Activated CD4-positive, CD25-positive, alpha-beta regulatory T cell treated with anti-CD3 and anti-CD28 coated beads, Interleukin-2, amount 50 U/mL, for 16 hours (primary cell): ENCODE data around the gene PARD6B.
"Not testable (repeated sequence)": the region's sequence is repeated elsewhere in the genome, so short reads cannot be mapped to it uniquely, and the experiment has no call there.

Source experiments
- DNase-seq: peaks from one replicate; pipeline ENCODE4 v3.0.0-alpha.2; 2020; ENCODE audit warnings: low read depth, low spot score

PARD6B gene

DNA sequence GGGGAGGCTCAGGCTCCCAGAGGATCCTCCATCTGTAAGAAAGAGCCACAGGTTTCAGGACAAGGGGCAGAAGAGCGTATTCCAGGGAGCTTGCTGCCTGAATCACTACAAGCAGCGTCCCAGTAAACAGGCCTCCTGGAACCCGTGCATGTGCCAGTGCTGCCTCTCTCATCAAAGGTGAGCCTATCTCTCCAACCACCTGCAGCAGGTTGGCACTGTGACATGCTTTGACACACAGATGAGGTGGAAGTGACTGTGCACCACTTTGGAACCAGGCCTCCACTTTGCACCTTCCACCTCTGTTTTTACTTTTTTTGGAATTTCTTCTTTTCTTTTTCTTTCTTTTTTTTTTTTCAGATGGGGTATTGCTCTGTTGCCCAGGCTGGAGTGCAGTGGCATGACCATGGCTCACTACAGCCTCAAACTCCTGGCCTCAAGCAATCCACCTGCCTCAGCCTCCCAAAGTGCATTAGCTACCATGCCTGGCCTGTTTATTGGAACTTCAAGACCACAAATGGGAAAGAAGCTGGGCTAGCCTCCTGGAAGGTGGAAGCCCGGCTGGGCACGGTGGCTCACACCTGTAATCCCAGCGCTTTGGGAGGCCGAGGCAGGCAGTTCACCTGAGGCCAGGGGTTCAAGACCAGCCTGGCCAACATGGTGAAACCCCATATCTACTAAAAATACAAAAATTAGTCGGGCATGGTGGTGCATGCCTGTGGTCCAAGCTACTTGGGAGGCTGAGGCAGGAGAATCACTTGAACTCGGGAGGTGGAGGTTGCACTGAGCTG lies 27.5 kb upstream of the PARD6B start:
- DNase-seq: not testable (repeated sequence)

DNA sequence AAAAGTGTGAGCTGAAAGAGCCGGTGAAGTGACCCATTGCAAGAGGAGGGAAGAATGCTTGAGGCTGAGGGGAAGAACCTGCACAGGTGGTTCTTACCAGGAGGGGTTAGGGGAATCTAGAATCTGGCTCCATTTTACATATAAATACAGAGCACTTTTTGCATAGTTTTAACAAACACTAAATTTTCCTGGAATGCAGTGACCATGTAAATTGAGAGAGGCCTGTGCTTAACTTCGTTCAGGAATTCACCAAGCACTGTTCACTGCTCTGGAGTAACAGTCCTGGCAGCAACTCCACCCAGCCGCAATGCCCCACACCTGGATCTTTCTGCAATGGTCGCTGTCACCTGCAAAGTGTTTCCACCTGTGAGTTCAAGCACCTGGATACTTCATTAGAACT lies 26.9 kb upstream of the PARD6B start:
- DNase-seq: no peak

DNA sequence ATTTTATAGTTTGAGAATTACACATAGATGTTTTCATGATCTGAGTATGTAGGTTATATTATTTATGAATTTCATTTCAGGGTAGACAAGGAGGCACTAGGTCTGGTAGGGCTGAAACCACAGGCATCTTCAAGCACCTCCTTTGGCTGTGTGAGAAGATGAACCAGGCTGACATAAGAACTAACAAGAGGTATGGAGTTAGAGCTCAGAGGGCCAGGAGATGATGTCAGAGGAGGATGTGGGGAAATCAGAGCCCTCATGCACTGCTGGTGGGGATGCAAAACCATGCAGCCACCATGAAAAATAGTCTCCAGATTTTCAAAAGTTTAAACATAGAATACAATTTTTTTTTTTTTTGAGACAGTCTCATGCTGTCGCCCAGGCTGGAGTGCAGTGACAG lies 26.4 kb upstream of the PARD6B start:
- no peak for DNase-seq

GRCh38 chr20:50708845-50709635 lies 22.3 kb upstream of the PARD6B start:
- DNase-seq: no peak

DNA sequence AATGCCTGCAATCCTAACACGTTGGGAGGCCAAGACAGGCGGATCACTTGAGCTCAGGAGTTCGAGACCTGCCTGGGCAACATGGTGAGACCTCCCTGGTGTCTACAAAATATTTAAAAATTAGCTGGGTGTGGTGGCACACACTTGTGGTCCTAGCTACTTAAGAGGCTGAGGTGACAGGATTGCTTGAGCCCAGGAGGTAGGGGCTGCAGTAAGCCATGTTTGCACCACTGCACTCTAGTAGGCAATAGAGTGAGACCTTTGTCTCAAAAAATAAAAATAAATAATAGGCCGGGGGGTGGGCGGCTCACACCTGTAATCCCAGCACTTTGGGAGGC lies 21.8 kb upstream of the PARD6B start:
- DNase-seq: no peak

DNA sequence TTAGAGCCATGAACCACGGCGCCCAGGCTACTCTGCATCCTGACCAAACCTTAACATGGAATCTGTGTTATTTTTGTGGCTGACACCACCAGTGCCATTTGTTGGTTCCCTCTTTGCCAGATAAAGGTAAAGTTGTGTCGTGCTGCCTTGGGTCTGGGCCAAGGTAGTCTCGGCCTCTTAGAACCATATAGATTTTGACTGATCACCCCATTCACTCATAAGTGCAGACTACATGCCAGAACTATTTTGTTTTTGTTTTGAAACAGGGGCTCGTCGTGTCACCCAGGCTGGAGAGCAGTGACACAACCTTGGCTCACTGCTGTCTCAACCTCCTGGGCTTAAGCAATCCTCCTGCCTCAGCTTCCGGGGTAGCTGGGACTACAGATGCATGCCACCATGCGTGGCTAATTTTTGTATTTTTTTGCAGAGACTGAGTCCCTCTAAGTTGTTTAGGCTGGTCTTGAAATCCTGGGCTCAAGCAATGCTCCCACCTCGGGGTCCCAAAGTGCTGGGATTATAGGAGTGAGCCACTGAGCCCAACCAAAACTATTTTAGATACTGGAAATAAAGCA lies 20.8 kb upstream of the PARD6B start:
- no peak for DNase-seq

DNA sequence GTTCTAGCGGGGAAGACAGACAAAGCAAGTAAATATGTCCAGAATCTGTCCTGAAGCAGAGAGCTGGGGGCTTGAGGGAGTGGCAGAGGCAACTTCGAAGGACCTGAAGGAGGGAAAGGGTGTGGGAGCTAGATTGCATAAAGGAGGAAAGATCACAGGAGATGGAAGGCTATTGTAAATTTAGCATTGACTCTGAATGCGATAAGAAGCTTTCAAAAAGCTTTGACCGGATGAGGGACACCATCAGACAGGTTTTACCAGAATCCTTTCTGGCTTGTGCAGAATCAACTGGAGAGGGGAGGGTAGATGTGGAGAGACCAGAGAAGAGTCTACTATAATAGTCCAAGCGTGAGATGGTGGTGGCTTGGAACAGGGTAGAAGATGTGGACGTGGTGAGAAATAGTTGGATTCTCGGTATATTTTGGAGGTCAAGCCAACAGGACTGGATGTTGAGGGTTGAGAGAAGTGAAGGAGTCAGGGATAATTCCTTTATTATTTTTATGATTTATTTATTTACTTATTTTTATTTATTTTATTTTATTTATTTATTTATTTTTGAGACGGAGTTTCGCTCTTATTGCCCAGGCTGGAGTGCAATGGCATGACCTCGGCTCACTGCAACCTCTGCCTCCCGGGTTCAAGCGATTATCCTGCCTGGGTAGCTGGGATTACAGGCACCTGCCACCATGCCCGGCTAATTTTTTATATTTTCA lies 20.1 kb upstream of the PARD6B start:
- no peak for DNase-seq

DNA sequence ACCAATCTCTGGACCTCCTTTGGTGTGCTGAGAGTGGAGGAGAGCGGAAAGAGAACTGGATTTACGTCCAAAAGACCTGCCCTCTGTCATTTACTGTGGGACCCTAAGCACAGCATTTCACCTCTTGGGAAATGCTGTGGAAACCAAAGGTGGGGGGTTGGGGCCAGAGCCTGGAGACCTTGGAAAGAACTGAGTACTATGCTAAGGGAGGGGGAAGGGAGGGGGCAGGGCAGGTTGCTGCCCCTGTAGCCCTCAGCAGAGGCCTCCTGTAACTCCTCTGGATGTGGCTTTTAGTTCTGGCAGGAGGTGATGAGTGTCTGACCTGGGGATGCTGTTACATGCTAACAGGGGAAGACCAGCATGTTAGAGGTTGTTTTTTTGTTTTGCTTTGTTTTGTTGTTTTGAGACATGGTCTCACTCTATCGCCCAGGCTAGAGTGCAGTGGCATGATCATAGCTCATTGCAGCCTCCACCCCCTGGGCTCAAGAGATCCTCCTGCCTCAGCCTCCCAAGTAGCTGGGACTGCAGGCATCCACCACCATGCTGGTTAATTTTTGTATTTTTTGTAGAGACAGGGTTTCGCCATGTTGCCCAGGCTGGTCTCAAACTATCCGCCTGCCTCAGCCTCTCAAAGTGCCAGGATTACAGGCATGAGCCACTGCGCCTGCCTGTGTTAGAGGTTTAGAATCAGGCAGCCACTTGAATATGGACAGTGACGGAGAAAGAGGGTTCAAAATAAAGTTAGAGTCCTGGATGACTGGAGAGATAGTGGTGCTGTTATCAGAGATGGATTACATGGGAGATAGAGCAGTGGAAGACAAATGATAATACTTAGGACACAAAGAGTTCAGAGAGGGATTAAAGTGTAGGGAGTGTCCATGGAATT lies 18.4 kb upstream of the PARD6B start:
- no peak for DNase-seq

GRCh38 chr20:50713657-50714101 lies 17.7 kb upstream of the PARD6B start:
- no peak for DNase-seq

DNA sequence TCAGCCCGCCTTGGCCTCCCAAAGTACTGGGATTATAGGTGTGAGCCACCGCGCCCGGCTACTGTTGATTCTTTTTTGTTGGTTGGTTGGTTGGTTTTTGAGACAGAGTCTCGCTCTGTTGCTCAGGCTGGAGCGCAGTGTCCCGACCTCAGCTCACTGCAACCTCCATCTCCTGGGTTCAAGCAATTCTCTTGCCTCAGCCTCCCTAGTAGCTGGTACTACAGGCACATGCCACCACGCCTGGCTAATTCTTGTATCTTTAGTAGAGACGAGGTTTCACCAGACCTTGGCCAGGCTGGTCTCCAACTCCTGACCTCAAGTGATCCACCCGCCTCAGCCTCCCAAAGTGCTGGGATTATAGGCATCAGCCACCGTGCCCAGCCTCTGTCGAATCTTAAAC lies 17.0 kb upstream of the PARD6B start:
- DNase-seq: not testable (repeated sequence)

GRCh38 chr20:50715694-50716093 lies 15.7 kb upstream of the PARD6B start:
- no peak for DNase-seq

- no peak for DNase-seq
Measured at GRCh38 chr20:50716518-50716917, 14.9 kb upstream of the PARD6B start.

GRCh38 chr20:50717312-50717711 lies 14.1 kb upstream of the PARD6B start:
- no peak for DNase-seq

GRCh38 chr20:50717974-50718761 lies 13.2 kb upstream of the PARD6B start:
- DNase-seq: no peak

DNA sequence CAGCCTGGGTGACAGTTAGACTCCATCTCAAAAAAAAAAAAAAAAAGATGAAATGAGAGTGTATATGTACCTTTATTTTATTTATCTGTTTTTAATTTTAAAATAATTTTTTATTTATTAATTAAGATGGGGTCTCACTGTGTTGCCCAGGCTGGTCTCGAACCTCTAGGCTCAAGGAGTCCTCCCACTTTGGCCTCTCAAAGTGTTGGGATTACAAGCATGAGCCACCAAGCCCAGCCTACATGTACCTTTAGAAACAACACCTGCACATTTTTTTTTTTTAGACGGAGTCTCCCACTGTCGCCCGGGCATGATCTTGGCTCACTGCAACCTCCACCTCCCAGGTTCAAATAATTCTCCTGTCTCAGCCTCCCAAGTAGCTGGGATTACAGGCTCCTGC lies 12.1 kb upstream of the PARD6B start:
- DNase-seq: no peak

- DNase-seq: no peak
Measured at GRCh38 chr20:50720026-50720425, 11.4 kb upstream of the PARD6B start.

DNA sequence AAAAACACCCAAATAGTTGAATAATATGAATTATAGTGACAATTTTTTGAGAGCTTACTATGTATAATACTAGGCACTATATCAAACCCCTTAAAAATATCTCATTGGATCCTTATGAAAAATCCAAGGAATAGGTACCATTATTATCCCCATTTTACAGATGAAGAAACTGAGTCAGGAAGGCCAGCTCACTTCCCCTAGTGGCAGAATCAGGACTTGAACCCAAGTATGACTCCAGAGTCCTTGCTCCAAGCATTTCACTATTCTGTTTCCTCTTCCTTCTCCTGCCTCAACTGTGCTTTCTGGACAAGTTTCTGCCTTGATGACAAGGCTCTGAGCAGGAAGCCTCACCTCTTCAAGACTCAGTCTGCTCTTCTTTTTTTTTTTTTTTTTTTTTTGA lies 10.8 kb upstream of the PARD6B start:
- no peak for DNase-seq

DNA sequence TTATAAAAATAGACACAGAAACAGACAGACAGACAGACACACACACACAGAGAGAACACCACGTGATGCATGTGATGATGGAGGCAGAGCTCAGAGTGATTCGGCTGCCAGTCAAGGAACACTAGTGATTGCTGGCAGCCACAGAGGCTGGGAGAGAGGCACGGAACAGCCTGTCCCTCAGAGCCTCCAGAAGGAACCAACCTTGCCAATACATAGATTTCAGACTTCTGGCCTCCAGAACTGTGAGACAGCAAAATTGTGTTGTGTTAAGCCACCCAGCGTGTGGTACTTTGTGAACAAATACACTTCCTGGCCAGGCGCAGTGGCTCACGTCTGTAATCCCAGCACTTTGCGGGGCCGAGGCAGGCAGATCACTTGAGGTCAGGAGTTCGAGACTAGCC lies 9.5 kb upstream of the PARD6B start:
- no peak for DNase-seq

GRCh38 chr20:50722424-50723155 lies 8.8 kb upstream of the PARD6B start:
- no peak for DNase-seq

DNA sequence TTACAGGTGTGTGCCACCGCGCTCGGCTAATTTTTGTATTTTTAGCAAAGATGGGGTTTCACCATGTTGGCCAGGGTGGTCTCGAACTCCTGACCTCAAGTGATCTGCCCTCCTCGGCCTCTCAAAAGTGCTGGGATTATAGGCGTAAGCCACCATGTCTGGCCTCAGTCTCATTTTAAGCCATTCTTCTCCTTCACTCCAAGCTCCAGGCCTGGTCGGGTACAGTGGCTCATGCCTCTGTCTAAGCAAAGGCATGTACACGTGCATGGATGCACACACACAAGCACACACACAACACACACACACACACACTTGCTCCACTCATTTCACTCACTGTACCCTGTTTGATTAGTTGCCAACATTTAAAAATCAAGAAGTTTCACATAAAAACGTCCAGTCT lies 7.7 kb upstream of the PARD6B start:
- DNase-seq: no peak
